SK-N-SH treated with all-trans-retinoic acid at 6 μM for 48 hours (cell line): ENCODE results near the gene EPB41L2.

Experiments
- ATAC-seq: fragments of 200-7000 bp; cut with Tn5 transposase; 3 replicates; pipeline ENCODE4 v1.9.1; 2020; ENCODE audit warnings: mild to moderate bottlenecking, moderate library complexity
- ARNTL ChIP-seq: fragments of 450-650 bp; formaldehyde crosslinking; IDR thresholded peaks from 2 replicates; pipeline ENCODE4 v1.5.0; 2020; ENCODE audit warnings: low read depth, mild to moderate bottlenecking, moderate library complexity, borderline replicate concordance
- BACH2 ChIP-seq: fragments of 250-450 bp; sonication (Bioruptor Pico); IDR thresholded peaks from 2 replicates; pipeline ENCODE4 v1.9.0; 2021; ENCODE audit warnings: mild to moderate bottlenecking, borderline replicate concordance
- CREB5 ChIP-seq: fragments of 250-450 bp; sonication (Bioruptor Pico); IDR thresholded peaks from 2 replicates; pipeline ENCODE4 v1.5.1; 2020; ENCODE audit warnings: low read depth, mild to moderate bottlenecking, moderate library complexity
- CSDC2 ChIP-seq: fragments of 250-450 bp; sonication (Bioruptor Pico); IDR thresholded peaks from 2 replicates; pipeline ENCODE4 v1.5.0; 2020; ENCODE audit warnings: mild to moderate bottlenecking, moderate library complexity
- CSRNP3 ChIP-seq: fragments of 250-450 bp; sonication (Bioruptor Pico); IDR thresholded peaks from 2 replicates; pipeline ENCODE4 v1.5.1; 2021; ENCODE audit warnings: mild to moderate bottlenecking, moderate library complexity
- ESRRG ChIP-seq: fragments of 250-450 bp; sonication (Bioruptor Pico); IDR thresholded peaks from 2 replicates; pipeline ENCODE4 v1.6.1; 2021; ENCODE audit warnings: mild to moderate bottlenecking
- GLIS3 ChIP-seq: fragments of 250-450 bp; sonication (Bioruptor Pico); IDR thresholded peaks from 2 replicates; pipeline ENCODE4 v1.5.0; 2020; ENCODE audit warnings: mild to moderate bottlenecking, moderate library complexity
- ISL1 ChIP-seq: fragments of 250-450 bp; sonication (Bioruptor Pico); IDR thresholded peaks from 2 replicates; pipeline ENCODE4 v2.1.2; 2022; ENCODE audit warnings: mild to moderate bottlenecking, moderate library complexity
- OSR1 ChIP-seq: fragments of 250-450 bp; sonication (Bioruptor Pico); IDR thresholded peaks from 2 replicates; pipeline ENCODE4 v1.8.0; 2022; ENCODE audit warnings: moderate library complexity, mild to moderate bottlenecking, inconsistent platforms
- PATZ1 ChIP-seq: fragments of 250-450 bp; sonication (Bioruptor Pico); IDR thresholded peaks from 2 replicates; pipeline ENCODE4 v1.8.0; 2020; ENCODE audit warnings: mild to moderate bottlenecking, moderate library complexity, borderline replicate concordance
- PPARA ChIP-seq: fragments of 250-450 bp; sonication (Bioruptor Pico); IDR thresholded peaks from 2 replicates; pipeline ENCODE4 v1.5.0; 2020; ENCODE audit warnings: mild to moderate bottlenecking, borderline replicate concordance
- RARB ChIP-seq: fragments of 250-450 bp; sonication (Bioruptor Pico); IDR thresholded peaks from 2 replicates; pipeline ENCODE4 v1.8.0; 2021; ENCODE audit warnings: mild to moderate bottlenecking, moderate library complexity
- SNAI2 ChIP-seq: fragments of 250-450 bp; sonication (Bioruptor Pico); IDR thresholded peaks from 2 replicates; pipeline ENCODE4 v1.5.0; 2020; ENCODE audit warnings: mild to moderate bottlenecking, moderate library complexity
- TCF4 ChIP-seq: fragments of 250-450 bp; sonication (Bioruptor Pico); IDR thresholded peaks from 2 replicates; pipeline ENCODE4 v1.8.0; 2021; ENCODE audit warnings: mild to moderate bottlenecking, moderate library complexity, borderline replicate concordance
- TOX ChIP-seq: fragments of 250-450 bp; sonication (Bioruptor Pico); IDR thresholded peaks from 2 replicates; pipeline ENCODE4 v1.8.0; 2021; ENCODE audit warnings: mild to moderate bottlenecking, moderate library complexity, borderline replicate concordance
- TSHZ2 ChIP-seq: fragments of 250-450 bp; sonication (Bioruptor Pico); IDR thresholded peaks from 2 replicates; pipeline ENCODE4 v1.5.0; 2020; ENCODE audit warnings: mild to moderate bottlenecking, moderate library complexity
- ZC3H10 ChIP-seq: fragments of 250-450 bp; sonication (Bioruptor Pico); IDR thresholded peaks from 2 replicates; pipeline ENCODE4 v1.5.1; 2021; ENCODE audit warnings: mild to moderate bottlenecking, moderate library complexity
- ZFP3 ChIP-seq: fragments of 250-450 bp; sonication (Bioruptor Pico); IDR thresholded peaks from 2 replicates; pipeline ENCODE4 v1.5.0; 2020; ENCODE audit warnings: mild to moderate bottlenecking, moderate library complexity
- ZFP30 ChIP-seq: fragments of 450-650 bp; formaldehyde crosslinking; IDR thresholded peaks from 2 replicates; pipeline ENCODE4 v1.5.0; 2022; ENCODE audit warnings: mild to moderate bottlenecking, moderate library complexity
- ZNF565 ChIP-seq: fragments of 450-650 bp; formaldehyde crosslinking; conservative IDR thresholded peaks from 2 replicates; pipeline ENCODE4 v1.5.0; 2020; ENCODE audit warnings: low read depth, mild to moderate bottlenecking, moderate library complexity
- ZNF70 ChIP-seq: fragments of 450-650 bp; formaldehyde crosslinking; IDR thresholded peaks from 2 replicates; pipeline ENCODE4 v1.5.0; 2020; ENCODE audit warnings: mild to moderate bottlenecking, moderate library complexity
- ZNF8 ChIP-seq: fragments of 450-650 bp; formaldehyde crosslinking; IDR thresholded peaks from 2 replicates; pipeline ENCODE4 v1.5.0; 2020; ENCODE audit warnings: mild to moderate bottlenecking, moderate library complexity

EPB41L2 gene

GRCh38 chr6:130840050-130840449 lies 223.0 kb downstream of the EPB41L2 start:
- ATAC-seq: no peak
- TF ChIP-seq PPARA (CRISPR knock-in tag) (no peak), ZNF70 (no peak), CREB5 (CRISPR knock-in tag) (no peak), RARB (no peak), ESRRG (no peak), ZFP3 (no peak), TCF4 (no peak), TOX (CRISPR knock-in tag) (no peak), BACH2 (no peak), CSRNP3 (CRISPR knock-in tag) (no peak), PATZ1 (CRISPR knock-in tag) (no peak)

- TF ChIP-seq ZFP3 (no peak), TOX (CRISPR knock-in tag) (no peak), RARB (no peak)
- TF ChIP-seq, all 23 proteins: peak for 0
- no peak for ATAC-seq
These were observed 223.7 kb downstream of the EPB41L2 start for GRCh38 chr6:130839379-130839778.

GRCh38 chr6:130838951-130839350 lies 224.1 kb downstream of the EPB41L2 start:
- ATAC-seq: no peak
- no peak for TF ChIP-seq OSR1
- no peak for TF ChIP-seq TOX (CRISPR knock-in tag)
- TF ChIP-seq TCF4: no peak
- no peak for TF ChIP-seq CSRNP3 (CRISPR knock-in tag)
- no peak for TF ChIP-seq GLIS3 (CRISPR knock-in tag)
- TF ChIP-seq ESRRG: no peak
- TF ChIP-seq ZNF8 (CRISPR knock-in tag): no peak
- TF ChIP-seq PPARA (CRISPR knock-in tag): no peak

- TF ChIP-seq ESRRG: no peak
- no peak for TF ChIP-seq GLIS3 (CRISPR knock-in tag)
- TF ChIP-seq ZNF565 (CRISPR knock-in tag): no peak
- no peak for TF ChIP-seq ISL1 (CRISPR knock-in tag)
- TF ChIP-seq ZNF8 (CRISPR knock-in tag): no peak
- TF ChIP-seq TSHZ2: no peak
- TF ChIP-seq SNAI2 (CRISPR knock-in tag): no peak
- no peak for TF ChIP-seq OSR1
- no peak for TF ChIP-seq ZFP3
- TF ChIP-seq ZFP30 (CRISPR knock-in tag): no peak
- TF ChIP-seq PPARA (CRISPR knock-in tag): no peak
- TF ChIP-seq RARB: no peak
- no peak for TF ChIP-seq CSRNP3 (CRISPR knock-in tag)
- TF ChIP-seq ZC3H10 (CRISPR knock-in tag): no peak
- no peak for TF ChIP-seq ARNTL
- TF ChIP-seq TOX (CRISPR knock-in tag): no peak
- TF ChIP-seq CSDC2 (CRISPR knock-in tag): no peak
- no peak for TF ChIP-seq PATZ1 (CRISPR knock-in tag)
- TF ChIP-seq BACH2: no peak
- no peak for ATAC-seq
These were observed 224.7 kb downstream of the EPB41L2 start for GRCh38 chr6:130838250-130838860.
